ENCODE results near the gene POLQ.
"Not testable (repeated sequence)": the region's sequence is repeated elsewhere in the genome, so short reads cannot be mapped to it uniquely, and the experiment has no call there.

Gene POLQ

GRCh38 chr3:121545574-121546455 lies at the start of gene POLQ:
Gene POLQ, minus strand, starts transcription at chr3:121545988. Its CDS starts 111 bp downstream, at chr3:121545877.
- in situ Hi-C loops (cut with HindIII; ENCODE audit: low sequenced_read_pairs): no loop called here

GRCh38 chr3:121594850-121595249 lies 49.1 kb upstream of the POLQ start:
- in situ Hi-C loops (cut with HindIII; ENCODE audit: low sequenced_read_pairs): no loop called here

DNA sequence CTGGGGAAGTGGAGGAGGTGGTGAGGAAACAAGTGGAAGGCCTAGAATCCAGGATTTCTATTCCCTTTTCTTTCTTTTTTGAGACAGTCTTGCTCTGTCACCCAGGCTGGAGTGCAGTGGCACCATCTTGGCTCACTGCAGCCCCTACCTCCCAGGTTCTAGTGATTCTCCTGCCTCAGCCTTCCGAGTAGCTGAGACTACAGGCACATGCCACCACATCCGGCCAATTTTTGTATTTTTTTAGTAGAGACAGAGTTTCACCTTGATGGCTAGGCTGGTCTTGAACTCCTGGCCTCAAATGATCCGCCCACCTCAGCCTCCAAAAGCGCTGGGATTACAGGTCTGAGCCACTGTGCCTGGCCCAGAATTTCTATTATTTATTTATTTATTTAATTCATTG lies 48.0 kb upstream of the POLQ start:
- in situ Hi-C loops (cut with HindIII; ENCODE audit: low sequenced_read_pairs): not testable (repeated sequence)

DNA sequence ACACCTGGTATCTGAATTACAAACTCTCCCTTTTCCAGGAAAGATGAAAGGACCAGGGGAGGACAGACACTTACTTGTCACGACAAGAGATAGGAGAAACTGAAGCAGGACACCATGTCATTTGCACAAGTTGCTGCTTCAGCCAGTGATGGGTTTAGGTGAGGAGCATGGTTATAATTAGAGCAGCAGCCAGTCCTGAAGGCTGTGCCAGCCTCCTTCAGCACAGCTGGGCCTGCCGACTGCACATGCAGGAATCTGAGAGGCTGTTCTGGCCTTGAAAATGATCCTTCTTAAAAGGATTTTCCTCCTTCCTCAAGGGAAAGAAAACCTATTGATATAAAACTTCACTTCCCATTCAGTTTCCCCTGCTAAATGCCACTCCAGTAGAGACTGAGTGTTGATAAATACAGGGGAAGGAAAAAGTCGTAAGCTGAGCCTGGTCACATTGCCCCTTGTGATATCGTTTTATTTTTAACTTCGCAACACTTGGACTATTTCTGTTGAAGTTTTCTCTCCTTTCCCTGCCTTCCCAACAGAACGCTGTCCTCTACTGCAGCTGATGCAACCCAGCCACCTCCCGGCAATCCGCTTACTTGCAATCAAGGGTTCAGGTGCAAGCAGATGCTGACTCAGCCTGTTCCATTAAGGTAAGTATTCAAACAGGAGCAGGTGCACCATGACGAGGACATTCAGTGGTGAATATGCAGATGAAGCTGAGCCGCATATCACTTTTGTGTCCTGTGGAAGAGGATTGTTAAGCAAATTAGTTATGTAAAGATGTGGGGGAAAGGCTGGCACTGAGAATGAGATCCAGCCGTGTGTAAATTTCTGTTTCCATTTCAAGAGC lies 47.3 kb upstream of the POLQ start, which contains the start of gene FBXO40:
Gene FBXO40, plus strand, starts transcription at position 524 of the 847 bp plus-strand sequence. CDS start 27,197 bp downstream, outside the sequence.
- in situ Hi-C loops (cut with HindIII; ENCODE audit: low sequenced_read_pairs): no loop called here

- in situ Hi-C loops (cut with HindIII; ENCODE audit: low sequenced_read_pairs): no loop called here
Observed at GRCh38 chr3:121584418-121584817, 38.6 kb upstream of the POLQ start.

DNA sequence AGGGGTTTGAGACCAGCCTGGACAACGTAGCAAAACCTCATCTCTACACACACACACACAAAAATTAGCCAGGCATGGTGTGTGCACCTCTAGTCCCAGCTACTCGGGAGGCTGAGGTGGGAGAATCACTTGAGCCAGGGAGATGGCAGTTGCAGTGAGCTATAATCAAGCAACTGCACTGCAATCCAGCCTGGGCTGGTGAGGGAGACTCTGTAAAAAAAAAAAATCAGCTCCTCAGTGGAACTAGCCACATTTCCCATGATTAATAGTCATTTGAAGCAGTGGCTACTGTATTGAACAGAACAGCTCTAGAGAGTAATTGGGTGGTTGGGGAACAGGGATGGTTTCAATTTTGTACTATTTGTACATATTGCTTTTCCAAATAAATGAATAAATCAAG lies 35.9 kb upstream of the POLQ start:
- in situ Hi-C loops (cut with HindIII; ENCODE audit: low sequenced_read_pairs): no loop called here

GRCh38 chr3:121574449-121574848 lies 28.7 kb upstream of the POLQ start:
- in situ Hi-C loops (cut with HindIII; ENCODE audit: low sequenced_read_pairs): no loop called here

DNA sequence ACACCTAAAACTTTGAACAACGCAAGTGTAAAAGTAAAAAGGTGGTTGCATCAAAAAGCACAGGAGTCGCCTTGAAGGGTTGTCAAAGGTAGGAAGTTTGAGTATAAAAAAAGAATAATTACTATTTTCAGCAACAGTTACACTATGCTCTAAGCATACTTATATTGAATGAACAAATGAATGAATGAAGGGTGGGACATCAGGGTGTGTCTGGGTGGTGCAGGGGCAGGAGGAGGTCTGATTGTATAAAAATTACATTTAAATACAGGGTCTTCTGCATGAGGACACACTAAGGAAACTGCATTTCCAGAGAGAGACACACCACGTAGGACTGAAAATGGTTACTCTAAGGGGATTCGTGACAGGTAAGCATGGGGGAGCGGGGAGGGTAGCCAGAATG lies 21.9 kb upstream of the POLQ start, which contains the start of gene ARGFX:
Gene ARGFX, plus strand, starts transcription at position 301 of the 400 bp plus-strand sequence. CDS start 2,765 bp downstream, outside the sequence.
- in situ Hi-C loops (cut with HindIII; ENCODE audit: low sequenced_read_pairs): no loop called here

DNA sequence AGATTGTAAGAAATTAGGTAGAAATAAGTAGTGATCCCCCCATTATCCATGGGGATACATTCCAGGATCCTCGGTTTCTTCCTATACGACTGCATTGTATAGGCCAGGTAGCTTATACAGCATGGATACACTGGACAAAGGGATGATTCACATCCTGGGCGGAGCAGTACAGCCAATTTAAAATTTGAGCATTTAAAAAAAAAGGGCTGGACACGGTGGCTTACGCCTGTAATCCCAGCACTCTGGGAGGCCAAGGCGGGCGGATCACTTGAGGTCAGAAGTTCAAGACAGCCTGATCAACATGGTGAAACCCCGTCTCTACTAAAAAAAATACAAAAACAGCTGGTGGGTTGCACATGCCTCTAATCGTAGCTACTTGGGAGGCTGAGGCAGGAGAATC lies 21.0 kb upstream of the POLQ start:
- in situ Hi-C loops (cut with HindIII; ENCODE audit: low sequenced_read_pairs): no loop called here

- in situ Hi-C loops (cut with HindIII; ENCODE audit: low sequenced_read_pairs): no loop called here
Observed at GRCh38 chr3:121562148-121562547, 16.4 kb upstream of the POLQ start.

GRCh38 chr3:121557426-121557934 lies 11.7 kb upstream of the POLQ start:
- in situ Hi-C loops (cut with HindIII; ENCODE audit: low sequenced_read_pairs): loop anchor here (10.0 kb wide), 1 partner anchor 47 kb away; no protein-coding TSS in a partner anchor

GRCh38 chr3:121552797-121553196 lies 7.0 kb upstream of the POLQ start:
- in situ Hi-C loops (cut with HindIII; ENCODE audit: low sequenced_read_pairs): loop anchor here (10.0 kb wide), 1 partner anchor 52 kb away; no protein-coding TSS in a partner anchor

DNA sequence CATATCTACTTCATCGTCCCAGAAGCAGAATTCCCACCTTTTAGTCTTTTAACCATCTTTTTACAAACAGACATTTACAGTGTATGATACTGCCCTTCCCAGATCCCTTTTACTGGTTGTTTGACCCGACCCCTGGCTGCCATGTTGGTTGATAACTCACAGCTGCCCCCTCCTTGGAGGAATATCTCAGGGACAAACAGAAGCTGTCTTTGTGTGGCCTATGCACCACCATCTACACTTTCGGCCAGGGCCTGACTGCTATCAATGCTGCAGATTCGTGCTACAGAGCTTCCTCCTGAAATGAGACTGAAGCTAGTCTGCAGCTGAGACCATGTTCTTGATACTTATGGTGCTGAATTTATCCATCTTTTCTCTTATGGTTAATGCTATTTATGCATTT lies 6.6 kb upstream of the POLQ start:
- in situ Hi-C loops (cut with HindIII; ENCODE audit: low sequenced_read_pairs): loop anchor here (10.0 kb wide), 1 partner anchor 52 kb away; no protein-coding TSS in a partner anchor

DNA sequence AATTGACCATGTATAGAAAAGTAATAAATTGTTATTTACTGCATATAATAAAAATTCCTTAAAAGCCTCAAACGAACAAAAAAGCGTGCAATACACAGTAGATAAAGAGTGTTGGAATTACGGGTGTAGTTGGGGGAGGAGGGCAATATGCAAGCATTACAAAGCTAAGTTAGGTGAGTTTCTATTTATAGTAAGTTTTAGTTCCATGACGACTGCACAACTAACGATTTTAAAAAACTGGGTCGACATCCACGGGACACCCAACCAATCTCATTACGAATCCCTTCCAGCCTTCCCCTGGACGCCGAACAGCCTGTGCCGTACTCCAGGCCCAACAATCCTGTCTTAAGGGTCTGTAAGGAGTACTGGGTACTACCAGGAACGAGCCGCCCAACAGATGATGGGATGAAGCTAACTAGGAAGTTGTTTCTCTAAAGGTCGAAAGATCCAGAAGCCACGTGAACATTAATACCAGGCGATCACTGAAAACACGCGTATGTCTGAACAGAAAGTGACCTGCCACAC lies 677 bp downstream of the POLQ start:
- in situ Hi-C loops (cut with HindIII; ENCODE audit: low sequenced_read_pairs): no loop called here

DNA sequence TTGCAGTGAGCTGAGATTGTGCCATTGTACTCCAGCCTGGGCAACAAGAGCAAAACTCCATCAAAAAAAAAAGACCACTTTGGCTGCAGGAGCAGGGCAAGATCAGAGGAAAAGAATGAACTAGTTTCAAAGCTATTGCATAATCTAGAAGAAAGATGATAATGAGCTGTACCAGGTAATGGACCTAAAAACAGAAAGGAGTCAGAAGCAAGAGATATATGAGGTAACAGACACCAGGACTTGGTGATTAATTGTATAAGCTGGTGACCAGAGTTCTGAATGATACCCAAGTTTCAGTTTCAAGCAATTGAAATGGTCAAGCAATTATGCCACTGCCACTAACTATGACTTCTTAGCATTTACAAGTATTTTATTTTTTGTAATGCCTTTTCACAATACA lies 2.9 kb downstream of the POLQ start:
- in situ Hi-C loops (cut with HindIII; ENCODE audit: low sequenced_read_pairs): no loop called here

DNA sequence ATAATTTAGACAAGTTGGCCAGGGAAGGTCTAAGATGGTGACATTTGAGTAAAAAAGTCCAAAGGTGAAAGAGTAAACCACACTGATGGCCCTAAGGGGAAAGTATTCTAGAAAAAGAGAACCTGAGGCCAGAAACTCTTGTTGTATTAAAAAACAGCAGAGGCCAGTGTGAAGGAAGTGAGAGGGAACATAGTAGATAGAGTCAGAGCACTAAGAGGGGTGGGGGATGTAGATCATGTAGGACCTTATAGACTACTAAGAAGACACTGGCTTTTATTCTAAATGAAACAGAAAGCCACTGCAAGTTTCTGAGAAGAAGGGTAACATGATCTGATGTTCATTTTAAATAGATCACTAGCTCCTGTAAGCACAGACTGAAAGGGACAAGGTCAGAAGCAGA lies 14.5 kb downstream of the POLQ start:
- in situ Hi-C loops (cut with HindIII; ENCODE audit: low sequenced_read_pairs): no loop called here

DNA sequence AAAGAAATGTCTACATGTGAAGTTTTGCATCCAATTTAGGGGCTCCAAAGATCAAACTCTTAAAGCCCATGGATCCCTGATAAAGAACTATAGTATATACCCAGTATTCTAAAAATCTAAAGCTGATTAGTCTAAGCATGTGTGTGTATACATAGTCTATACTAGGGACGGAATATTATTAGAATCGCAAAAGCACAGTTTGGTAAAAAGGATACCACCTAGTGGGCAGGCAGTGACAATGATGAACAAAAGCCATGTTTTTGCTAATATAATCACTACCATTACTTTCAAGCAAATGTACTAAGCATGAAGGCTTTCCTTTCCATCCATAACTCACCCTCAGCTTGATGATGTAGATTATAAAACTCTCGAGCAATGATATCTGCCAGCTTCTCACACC lies 16.5 kb downstream of the POLQ start:
- in situ Hi-C loops (cut with HindIII; ENCODE audit: low sequenced_read_pairs): no loop called here

- in situ Hi-C loops (cut with HindIII; ENCODE audit: low sequenced_read_pairs): no loop called here
Observed at GRCh38 chr3:121520510-121520909, 25.3 kb downstream of the POLQ start.

DNA sequence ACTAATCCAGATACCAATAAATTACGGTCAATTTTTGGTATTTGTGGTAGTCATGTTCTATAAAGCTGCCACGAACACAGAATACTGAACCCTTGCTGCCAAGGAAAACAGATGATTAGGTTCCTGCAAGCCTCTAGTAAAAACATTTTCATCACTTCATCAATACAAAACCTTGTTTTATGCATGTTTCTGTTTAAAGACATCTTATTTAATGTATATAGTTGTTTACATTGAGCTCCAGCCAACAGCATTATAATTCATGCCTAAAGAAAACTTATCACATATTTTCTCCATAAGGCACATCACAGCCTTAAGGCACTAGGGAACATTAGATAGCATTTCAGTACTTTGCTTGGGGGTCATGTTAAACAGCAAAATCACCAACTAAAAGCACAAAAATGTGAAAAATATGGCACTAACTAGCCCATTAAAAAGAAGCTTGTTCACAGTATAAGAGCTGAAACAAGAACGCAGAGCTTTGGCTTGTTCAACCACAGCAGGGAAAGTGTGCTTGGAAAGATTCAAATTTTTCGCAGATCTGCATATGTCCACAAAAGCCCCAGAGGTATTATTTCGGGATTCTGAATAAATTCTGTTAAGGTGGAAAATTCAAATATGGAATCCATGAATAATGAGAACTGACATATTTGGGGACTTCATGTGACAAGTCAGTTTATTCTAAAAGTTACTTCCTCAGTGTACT lies 27.7 kb downstream of the POLQ start:
- in situ Hi-C loops (cut with HindIII; ENCODE audit: low sequenced_read_pairs): no loop called here

DNA sequence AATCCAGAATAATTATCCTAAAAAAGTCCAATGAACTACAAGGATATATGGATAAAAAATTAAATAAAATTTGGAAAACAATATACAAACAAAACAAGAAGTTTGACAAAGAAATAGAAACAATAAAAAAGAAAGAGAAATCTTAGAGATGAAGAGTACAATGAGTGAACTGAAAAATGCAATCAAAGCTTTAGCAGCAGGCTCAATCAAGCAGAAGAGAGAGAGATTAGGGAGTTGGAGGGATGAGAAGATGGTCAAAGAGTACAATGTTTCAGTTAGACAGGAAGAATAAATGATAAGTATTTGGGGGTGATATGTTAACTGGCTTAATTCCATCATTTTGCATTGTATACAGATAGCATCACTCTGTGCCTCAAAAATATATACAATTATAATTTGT lies 29.9 kb downstream of the POLQ start:
- in situ Hi-C loops (cut with HindIII; ENCODE audit: low sequenced_read_pairs): no loop called here

Data from endothelial cell of hepatic sinusoid (primary cell).